ENCODE results near the gene AUP1.

DNA sequence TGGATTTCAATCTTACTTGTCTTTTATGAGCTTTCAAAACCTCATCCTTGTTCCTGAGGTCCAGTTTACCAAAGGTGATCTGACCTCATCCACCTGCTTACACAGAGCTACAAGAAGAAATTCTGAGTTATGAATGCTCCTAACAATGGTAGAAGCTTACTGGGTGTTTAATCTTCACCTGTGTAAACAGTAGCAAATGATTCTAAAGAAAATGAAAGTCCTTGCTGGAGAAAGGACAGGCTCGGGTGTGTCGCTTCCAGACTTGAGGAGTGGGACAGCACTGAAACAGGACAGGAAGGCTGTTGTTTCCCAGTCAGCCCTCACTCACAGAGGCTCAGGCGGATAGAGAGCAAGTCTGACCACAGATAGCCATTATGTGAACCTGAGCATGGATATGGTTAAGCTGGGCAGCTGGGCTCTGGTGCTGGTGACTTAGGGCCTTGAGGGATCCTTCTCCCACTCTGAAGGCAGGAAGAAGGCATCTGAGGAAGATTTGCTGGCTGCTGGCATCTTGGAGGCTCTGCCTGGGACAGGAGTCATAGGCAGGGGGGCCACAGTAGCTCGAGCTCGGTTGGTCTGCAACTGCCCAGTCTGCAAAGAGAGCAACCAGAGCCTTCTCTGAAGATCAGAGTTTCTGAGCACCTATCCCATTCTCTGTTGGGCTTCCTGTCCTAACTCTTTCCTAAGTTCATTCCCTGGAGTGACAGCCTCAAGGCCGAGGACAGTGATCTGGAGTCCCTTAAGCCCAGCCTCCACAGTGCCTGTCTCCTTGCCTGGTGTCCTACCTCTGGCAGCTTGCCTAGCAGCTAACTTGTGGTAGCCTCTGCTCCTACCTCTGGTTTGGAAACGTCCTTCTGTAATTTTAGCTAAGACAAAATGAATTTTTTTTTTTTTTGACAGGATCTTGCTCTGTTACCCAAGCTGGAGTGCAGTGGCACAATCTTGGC lies 29.1 kb upstream of the AUP1 start:
- TF ChIP-seq POLR2AphosphoS5 (IDR thresholded peaks at IDR 0.05; ENCODE audit: borderline replicate concordance, low read depth, low read length) (no peak), EZH2 (IDR thresholded peaks at IDR 0.05) (no peak), FOXP2 (optimal IDR thresholded peaks at IDR 0.05; ENCODE audit: control extremely low read depth, extremely low read length, insufficient read depth) (no peak)
